GM12891 (cell line): ENCODE results near the gene CNTN4.

Experiments
- POLR2A ChIP-seq: IDR thresholded peaks from 2 replicates; pipeline ENCODE4 v1.6.1; 2011; ENCODE audit warnings: low read depth, low read length, control low read depth
- POLR2AphosphoS5 ChIP-seq: IDR thresholded peaks from 2 replicates; pipeline ENCODE4 v1.6.1; 2011; ENCODE audit warnings: low read depth, low read length, control low read depth
- TAF1 ChIP-seq: IDR thresholded peaks from 2 replicates; pipeline ENCODE4 v1.6.1; 2011; ENCODE audit warnings: low read depth, low read length, control low read depth

DNA sequence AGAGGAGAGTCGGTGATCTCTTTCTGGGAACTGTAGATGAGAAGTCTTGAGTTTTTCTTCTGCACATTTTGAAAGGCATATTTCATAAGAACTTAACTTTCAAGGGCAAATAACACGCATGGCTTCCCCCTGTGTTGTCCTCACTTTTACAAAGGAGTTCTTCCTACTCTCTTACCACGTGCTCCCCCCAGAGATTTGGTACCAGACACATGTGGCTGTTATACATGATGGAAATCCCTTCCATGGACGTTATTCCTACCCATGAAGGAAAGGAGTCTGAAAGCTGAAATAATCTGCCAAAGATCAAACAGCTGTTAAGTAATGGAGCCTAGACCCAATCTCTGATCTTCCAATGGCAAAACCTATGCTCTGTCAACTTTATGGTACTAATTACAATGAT is 1007.1 kb downstream of the CNTN4 start:
- TF ChIP-seq POLR2A, result no peak
- no peak for TF ChIP-seq POLR2AphosphoS5
- no peak for TF ChIP-seq TAF1
